ENCODE results near the gene PPEF1.
"Not testable (repeated sequence)": the region's sequence is repeated elsewhere in the genome, so short reads cannot be mapped to it uniquely, and the experiment has no call there.

Gene PPEF1

GRCh38 chrX:18702362-18703195, 4.9 kb upstream of the PPEF1 start:
- DNase-seq (ENCODE audit: low read depth in 2 of 2), result no peak

GRCh38 chrX:18709833-18710232, 2.4 kb downstream of the PPEF1 start:
- DNase-seq (ENCODE audit: low read depth in 2 of 2), result no peak

GRCh38 chrX:18714910-18715309, 7.5 kb downstream of the PPEF1 start:
- no peak for DNase-seq (ENCODE audit: low read depth in 2 of 2)

- DNase-seq (ENCODE audit: low read depth in 2 of 2), result no peak
Observed at GRCh38 chrX:18719852-18720251, 12.4 kb downstream of the PPEF1 start.

GRCh38 chrX:18721683-18722499, 14.4 kb downstream of the PPEF1 start:
- DNase-seq (ENCODE audit: low read depth in 2 of 2), result no peak

- no peak for DNase-seq (ENCODE audit: low read depth in 2 of 2)
Observed at GRCh38 chrX:18722500-18723071, 15.1 kb downstream of the PPEF1 start.

- no peak for DNase-seq (ENCODE audit: low read depth in 2 of 2)
Observed at GRCh38 chrX:18725310-18725943, 18.0 kb downstream of the PPEF1 start.

GRCh38 chrX:18733287-18733686, 25.8 kb downstream of the PPEF1 start:
- no peak for DNase-seq (ENCODE audit: low read depth in 2 of 2)

GRCh38 chrX:18739609-18740008, 32.2 kb downstream of the PPEF1 start:
- not testable (repeated sequence) for DNase-seq (ENCODE audit: low read depth in 2 of 2)

- DNase-seq (ENCODE audit: low read depth in 2 of 2), result no peak
Observed at GRCh38 chrX:18748499-18748898, 41.1 kb downstream of the PPEF1 start.

GRCh38 chrX:18753631-18754030, 46.2 kb downstream of the PPEF1 start:
- DNase-seq (ENCODE audit: low read depth in 2 of 2), result peak in 1 of 2 experiments; percentile 0

GRCh38 chrX:18755651-18756050, 48.2 kb downstream of the PPEF1 start:
- DNase-seq (ENCODE audit: low read depth in 2 of 2), result no peak

- DNase-seq (ENCODE audit: low read depth in 2 of 2), result no peak
Observed at GRCh38 chrX:18757956-18758932, 50.8 kb downstream of the PPEF1 start.

- no peak for DNase-seq (ENCODE audit: low read depth in 2 of 2)
Observed at GRCh38 chrX:18761750-18762149, 54.3 kb downstream of the PPEF1 start.

GRCh38 chrX:18763106-18763505, 55.7 kb downstream of the PPEF1 start:
- DNase-seq (ENCODE audit: low read depth in 2 of 2), result not testable (repeated sequence)

GRCh38 chrX:18769364-18769763, 61.9 kb downstream of the PPEF1 start:
- no peak for DNase-seq (ENCODE audit: low read depth in 2 of 2)

- DNase-seq (ENCODE audit: low read depth in 2 of 2), result no peak
Observed at GRCh38 chrX:18769812-18770573, 62.5 kb downstream of the PPEF1 start.

GRCh38 chrX:18789916-18790315, 82.5 kb downstream of the PPEF1 start:
- no peak for DNase-seq (ENCODE audit: low read depth in 2 of 2)

GRCh38 chrX:18792828-18793227, 85.4 kb downstream of the PPEF1 start:
- no peak for DNase-seq (ENCODE audit: low read depth in 2 of 2)

GRCh38 chrX:18793601-18794089, 86.2 kb downstream of the PPEF1 start:
- DNase-seq (ENCODE audit: low read depth in 2 of 2), result no peak

All from fibroblast of skin of left biceps (primary cell).